ENCODE data around the gene PSD.

GRCh38 chr10:102411341-102412255 lies 7.0 kb downstream of the PSD start:
- TF ChIP-seq EZH2 (IDR thresholded peaks at IDR 0.05; ENCODE audit: borderline replicate concordance, insufficient read depth, low read length, poor library complexity, severe bottlenecking) (no peak), CTCF (IDR thresholded peaks at IDR 0.05; ENCODE audit: poor library complexity, severe bottlenecking) (no peak), TAF1 (IDR thresholded peaks at IDR 0.05; ENCODE audit: low read depth) (no peak), POLR2AphosphoS5 (IDR thresholded peaks at IDR 0.05) (no peak), SMC3 (conservative IDR thresholded peaks at IDR 0.05; ENCODE audit: poor library complexity) (no peak), REST (IDR thresholded peaks at IDR 0.05; ENCODE audit: borderline replicate concordance) (no peak), MXI1 (conservative IDR thresholded peaks at IDR 0.05; ENCODE audit: poor library complexity, severe bottlenecking) (no peak)
